Stimulated activated CD8-positive, alpha-beta memory T cell treated with anti-CD3 and anti-CD28 coated beads, Interleukin-7, amount 100 ng/mL, for 24 hours (primary cell): ENCODE results near the gene MR1.

ENCODE experiments used
- DNase-seq: peaks from one replicate; pipeline ENCODE4 v3.0.0-alpha.2; 2020; ENCODE audit warnings: low read depth

The MR1 gene

DNA sequence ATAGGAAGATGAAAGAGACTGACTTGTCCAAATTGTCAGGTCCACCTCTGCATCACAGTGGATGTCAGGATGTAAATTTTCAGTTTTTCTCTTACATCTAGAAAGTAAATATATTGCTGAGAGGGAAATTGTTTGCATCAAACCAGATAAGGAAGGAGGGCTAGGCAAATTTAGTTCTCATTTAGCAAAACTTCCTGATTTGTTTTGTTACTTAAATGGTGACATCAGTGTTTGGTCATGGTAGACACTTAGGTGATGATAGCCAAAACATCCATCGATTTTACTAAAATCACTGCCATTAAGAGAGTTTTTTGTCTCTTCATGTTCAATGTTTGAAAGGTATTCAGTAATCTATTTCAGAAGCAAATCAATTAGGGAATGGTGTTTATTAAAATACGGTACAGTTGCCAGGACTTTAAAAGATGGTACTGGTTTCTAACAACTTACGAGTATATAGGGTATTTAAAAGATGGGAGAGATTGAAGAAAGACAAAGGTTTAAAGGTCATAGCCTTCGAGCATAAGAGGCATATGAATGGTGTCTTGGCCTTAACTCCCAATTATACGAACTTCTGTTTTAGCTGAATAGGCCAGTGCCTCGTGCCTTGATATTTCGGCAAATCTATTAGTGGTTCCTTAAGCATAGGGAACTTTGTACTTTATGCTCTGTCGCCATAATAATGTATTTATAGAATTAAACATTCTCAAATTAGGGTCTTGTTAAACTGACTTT, 57.7 kb downstream of the MR1 start:
- DNase-seq = no peak

DNA sequence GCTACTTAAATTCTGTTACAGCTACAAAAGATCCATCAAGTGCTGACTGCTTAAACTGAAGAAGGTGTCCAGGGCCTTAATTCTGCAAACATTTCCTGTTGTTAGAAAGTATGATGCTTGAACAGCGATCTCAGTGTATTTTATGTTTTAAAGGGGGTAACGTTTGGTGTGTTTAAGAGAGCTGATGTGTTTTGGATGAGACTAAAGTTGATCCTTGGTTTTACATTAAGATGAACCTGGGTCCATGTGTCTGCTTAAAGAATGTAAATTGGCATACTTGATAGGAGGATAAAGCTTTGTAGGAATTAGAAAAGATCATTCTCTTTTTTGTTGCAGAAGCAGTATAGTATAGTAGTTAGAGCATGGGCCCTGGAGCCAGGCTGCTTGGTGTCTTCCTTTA, 58.3 kb downstream of the MR1 start:
- DNase-seq = no peak

DNA sequence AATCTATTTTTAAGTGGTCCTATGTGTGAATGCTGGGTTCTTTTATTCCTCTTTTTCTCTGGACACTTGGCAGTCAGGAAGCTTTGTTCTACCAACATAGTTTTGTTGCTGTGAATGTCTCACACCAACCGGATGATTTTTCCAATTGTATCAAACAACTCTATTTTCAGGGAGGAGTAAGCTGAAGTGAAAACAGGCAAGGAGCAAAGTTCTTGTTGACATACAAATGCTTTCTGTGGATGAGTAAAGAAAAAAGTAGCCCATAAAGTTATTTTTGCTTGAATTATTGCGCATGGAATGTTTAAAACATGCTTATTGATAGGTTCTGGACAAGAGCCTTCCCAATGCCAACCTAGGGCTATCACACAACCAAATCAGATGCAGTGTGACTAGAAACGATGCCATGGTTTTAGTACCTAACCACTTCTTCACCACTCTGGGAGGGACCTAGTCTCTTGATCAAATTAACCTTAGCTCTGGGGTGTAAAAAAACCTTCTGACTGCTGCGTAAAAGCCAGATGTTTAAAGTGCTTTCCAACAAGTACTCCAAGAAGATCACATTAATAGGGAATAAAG, 59.2 kb downstream of the MR1 start:
- DNase-seq = no peak

DNA sequence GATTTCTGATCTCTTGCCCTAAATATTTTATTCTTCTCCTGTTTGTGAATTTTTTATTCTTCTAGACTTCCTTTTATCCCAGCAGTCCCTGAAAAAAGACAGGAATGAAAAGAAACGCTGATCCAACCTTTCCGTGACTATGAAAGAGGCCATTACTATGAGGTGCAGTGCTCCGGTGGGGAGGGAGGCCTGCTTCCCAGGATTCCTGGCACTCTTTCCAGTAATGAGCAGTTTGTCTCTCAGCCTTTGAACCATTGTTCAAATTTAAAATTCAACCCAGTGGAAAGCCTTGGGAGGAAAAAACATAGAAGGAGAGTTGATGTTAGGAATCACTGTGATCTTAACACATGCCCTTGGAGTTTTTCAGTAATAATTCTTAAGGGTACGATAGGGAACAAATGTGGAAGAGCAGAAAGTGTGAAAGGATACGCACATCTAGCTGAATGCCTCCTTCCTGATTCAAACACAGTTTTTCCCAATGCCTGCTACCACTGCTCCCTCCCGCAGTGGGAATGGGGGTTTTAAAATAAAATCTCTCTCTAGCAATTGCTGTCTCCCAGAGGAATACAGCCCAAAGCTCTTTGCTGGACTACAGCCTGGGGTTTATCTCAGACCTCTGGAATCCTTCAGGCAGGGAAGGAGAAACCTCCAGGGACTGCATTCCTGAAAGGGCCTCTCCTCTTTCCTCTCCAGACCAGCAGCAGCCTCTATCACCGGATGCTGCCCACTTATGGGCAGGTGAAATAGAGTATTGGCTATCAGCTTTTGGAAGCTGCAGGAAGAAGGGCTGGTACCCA, 60.8 kb downstream of the MR1 start:
- no peak for DNase-seq

DNA sequence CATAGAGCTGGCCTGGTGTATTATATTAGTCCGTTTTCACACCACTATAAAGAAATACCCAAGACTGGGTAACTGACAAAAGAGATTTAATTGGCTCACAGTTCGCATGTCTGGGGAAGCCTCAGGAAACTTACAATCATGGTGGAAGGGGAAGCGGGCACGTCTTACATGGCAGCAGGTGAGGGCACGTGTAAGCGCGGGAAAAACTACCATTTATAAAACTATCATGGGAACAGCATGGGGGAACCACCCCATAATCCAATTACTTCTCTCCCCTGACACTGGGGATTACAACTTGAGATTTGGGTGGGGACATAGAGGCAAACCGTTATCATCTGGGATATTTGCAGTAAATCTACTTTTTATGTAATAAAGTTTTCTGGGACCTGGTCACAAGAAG, 61.5 kb downstream of the MR1 start:
- DNase-seq = no peak

DNA sequence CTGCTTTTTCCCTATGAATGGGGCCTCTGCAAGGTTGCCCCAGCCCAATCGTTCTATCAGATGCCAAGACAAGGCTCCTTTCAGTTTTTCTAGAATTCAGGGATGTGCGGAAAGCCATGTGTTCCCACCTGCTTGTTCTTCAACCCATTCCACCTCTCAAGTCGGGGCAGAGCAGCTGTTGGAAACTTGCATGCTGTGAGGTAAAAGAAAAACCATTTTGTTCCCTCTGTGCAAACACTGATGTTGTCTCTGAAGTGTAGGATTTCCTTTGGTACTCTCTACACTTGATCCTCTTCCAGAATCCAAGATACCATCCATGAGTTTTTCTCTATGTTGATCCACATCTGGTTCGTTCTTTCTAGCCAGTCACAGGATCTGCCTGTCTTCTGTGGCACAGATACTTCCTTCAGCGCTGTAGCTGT, 62.0 kb downstream of the MR1 start:
- DNase-seq = no peak

DNA sequence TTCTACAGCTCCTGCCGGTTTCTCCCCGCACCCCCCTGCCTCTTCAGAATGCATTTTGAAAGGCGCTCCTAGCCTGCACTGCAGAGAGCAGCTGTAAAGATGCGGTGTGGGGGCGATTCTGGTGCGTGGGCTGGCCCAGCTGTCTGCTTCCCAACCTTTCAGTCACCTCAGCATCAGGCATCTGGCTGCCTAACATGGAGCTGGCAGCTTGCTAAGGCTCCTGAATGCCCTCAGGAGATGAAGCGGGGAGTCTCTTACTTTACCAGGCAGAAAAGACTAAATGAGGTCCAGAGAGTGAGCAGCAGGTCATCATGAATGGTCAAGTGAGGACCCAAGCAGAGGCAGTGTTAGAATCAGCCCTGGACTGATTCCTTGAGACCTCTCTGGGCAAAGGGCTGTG, 63.5 kb downstream of the MR1 start:
- no peak for DNase-seq

DNA sequence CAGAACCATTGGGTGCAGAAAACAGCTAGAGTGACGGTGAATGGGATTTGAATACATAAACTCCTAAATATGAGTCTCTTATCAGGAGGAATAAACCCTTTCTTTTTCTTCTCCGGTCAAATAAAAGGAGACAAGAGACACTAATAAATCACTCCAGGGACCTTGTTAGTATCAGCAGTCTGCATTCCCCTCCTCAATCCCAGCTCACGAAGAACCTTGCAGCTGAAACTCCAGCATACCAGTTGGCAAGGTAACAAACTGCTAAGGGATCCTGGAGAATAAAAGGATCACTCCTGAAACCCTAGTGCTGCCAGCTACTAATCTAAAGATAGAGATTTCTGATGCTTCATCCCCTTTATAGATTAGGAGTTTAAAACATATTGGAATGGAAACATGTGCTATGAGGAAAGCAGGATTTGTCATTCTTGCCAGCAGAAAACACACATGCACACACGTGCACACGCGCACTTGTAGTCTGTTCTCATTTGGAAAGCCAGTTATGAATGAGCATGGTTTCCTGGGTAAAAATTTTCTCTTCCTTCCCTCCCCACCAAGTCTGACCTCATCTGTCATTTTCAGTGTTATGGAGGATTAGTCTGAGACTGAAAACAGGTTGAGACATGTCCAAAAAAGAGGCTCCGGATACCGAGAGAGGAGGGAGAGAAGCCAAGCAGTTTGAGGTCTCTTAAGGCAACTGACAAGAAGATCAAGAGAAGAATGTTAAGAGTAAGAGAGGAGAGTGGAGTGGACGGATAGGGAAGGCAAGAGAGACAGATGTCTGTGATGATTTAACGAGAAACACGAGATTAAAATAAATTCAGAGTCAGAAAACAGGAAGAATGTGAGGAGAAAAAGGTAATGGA, 65.6 kb downstream of the MR1 start:
- no peak for DNase-seq

DNA sequence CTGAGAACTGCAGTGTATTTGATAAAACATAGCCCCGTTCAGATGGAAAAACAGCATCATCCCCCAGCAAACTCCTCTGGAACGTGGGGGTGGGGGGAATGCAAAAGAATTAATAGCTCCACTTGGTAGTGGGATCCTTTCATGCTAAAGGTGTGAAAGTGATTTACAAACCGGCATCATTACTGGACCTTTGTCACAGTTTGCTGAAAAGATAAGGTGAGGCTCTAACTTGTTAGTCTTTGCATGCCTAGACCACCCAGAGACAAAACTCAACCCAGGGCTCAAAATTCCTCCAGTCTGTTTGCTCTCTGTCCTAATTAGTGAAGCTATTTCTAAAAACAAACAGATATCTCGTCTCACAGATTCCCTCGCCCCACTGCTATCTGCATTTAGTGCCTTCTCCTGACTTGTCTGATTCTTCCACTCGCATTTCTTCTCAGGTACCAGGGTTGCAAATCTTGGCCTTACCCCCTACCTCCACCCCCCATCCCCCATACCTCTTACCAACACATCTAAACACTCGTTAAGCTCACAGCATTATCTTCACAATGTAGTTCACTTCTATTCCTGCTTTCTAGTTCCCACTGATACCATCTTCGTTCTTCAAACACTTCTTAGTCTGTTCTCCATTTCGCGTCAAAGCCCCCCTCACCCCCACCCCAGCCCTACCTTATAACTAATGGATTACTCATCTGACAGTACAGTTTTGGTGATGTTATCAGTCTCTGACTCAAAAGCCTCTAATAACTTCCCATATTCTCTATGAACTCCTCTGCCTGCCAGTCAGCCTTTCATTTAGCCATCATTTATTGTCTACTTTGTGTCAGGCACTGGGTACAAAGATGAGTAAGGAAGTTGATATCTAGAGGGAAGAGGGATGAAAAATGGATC, 66.5 kb downstream of the MR1 start:
- DNase-seq = no peak

DNA sequence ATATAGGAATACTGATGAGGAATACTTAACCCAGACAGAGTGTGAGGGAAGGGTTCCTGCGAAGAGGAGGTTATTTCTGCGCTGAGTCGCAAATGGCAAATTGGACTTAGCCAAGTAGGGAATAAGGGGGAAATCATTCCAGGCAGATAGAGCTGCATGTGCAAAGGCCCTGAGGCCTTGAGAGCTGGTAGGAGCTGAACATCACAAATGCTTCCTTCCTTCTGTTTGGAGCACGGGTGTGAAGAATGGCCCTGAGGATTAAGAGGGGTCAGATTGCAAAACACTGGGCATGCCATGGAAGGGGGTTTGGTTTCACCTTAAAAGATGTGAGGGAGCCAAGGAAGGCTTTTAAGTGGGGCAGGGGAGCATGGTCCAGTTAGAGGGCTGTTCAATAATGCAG, 67.2 kb downstream of the MR1 start:
- no peak for DNase-seq

DNA sequence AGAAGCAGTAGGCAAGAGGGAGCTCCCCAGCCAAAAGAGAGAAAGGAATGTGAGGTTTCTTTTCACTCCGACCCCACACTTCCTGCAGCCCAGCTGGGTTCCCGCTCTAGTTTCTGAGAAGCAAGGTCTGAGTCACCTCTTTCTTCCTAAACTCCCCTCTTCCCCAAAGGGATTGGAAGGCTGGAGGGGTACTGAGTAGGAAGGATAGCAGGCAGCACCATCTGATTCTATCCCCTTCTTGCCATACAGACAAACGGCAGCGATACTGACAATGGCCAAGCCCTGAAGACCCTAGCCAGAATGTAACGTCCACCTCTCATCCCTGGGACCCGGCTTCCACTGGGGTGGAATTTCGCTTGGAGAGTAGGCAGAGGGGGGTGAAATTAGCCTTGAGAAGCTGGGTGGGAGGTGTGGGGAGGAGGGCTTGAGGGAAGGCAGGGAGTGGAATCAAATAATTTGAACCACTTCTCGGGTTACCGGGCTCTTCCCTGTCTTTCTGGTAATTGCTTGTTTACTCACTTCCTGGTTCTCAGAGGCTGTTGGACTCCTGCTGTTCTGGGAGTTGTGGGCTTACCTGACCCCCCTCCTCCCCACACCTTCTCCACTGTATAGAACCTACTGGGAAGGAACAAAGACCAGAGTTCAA, 67.9 kb downstream of the MR1 start:
- DNase-seq = no peak

DNA sequence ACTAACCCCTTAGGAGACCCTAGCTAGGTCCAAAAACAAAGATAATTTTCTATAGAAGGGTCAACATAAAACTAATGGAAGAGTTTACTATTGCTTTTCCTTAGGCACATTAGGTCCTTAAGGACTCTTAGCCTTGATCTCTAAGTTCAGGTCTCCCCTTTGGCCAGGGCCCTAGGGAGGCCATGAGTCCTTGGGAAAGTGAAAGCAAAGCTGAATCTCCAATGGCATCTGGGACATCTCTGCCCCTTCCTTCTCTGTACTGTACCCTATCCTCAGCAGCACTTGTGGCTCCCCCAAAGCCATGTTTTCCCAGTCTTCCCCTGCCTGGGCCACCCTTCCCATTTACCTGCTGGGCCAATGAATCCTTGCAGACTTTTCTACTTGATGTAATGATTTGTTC, 69.1 kb downstream of the MR1 start:
- DNase-seq = no peak

DNA sequence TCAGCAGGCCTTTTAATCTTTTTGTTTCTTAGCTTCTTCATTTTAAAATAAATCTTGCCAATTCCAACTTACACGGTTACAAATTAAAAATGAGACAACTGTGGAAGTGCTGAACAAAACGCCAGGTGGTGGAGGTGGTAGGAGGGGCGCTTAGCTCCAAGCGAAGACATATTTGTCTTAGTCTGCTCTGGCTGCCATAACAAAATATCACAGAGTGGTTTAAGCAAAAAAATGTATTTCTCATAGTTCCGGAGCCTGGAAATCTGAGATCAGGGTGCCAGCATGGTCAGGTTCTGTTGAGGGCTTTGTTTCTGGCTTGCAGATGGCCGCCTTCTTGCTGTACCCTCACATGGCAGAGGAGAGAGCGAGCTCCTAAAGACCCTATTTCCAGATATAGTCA, 69.6 kb downstream of the MR1 start:
- DNase-seq = no peak

DNA sequence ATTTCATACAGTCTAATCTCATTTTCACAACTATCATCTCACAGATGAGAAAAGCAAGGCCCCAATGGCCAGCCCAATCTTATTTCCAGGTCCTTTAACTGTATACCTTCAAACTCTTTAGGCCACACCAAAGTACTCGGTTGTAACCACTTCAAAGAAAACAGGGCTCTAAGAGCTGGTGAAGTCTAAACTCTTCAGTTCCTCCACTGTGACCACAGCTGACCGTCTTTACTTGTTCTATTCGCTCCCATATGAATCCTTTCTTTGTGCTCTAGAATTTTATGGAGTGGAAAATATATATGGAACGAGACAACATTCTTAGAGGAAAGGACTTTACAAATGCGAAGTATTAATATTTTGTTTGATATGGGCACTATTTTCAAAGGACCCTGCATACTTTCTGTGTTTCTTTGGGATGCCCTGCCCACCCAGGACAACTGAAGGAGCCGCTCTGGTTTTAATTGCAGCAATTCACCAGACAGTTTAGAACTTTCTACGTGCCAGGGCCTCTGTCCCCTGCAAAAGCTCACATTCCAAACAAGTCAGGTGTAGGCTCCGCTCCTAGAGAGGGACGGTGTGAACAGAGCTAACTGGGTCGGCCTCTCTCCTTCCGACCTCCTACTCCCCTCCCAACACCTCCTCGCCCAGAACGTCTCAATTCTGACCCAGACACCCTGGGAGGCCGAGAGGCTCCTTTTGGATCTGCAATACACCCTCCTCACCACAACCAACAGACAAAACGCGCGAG, 70.4 kb downstream of the MR1 start:
- no peak for DNase-seq

DNA sequence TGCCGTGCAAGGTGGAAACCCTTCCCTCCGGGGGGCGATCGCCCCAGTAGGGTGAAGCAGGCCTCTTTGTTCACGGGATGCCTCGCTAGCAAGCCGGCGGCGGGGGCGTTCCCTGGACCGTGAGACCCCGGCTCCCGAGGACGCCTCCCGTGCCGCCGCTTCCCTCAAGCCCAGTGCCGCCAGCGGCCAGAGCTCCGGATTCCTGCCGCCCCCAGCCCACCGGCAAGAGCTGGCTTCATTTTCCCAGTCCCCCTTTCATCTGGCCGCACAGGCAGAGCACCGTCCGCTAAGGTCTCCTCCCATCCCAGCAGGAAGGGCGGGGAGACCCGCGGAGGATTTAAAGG, 71.0 kb downstream of the MR1 start:
- no peak for DNase-seq

DNA sequence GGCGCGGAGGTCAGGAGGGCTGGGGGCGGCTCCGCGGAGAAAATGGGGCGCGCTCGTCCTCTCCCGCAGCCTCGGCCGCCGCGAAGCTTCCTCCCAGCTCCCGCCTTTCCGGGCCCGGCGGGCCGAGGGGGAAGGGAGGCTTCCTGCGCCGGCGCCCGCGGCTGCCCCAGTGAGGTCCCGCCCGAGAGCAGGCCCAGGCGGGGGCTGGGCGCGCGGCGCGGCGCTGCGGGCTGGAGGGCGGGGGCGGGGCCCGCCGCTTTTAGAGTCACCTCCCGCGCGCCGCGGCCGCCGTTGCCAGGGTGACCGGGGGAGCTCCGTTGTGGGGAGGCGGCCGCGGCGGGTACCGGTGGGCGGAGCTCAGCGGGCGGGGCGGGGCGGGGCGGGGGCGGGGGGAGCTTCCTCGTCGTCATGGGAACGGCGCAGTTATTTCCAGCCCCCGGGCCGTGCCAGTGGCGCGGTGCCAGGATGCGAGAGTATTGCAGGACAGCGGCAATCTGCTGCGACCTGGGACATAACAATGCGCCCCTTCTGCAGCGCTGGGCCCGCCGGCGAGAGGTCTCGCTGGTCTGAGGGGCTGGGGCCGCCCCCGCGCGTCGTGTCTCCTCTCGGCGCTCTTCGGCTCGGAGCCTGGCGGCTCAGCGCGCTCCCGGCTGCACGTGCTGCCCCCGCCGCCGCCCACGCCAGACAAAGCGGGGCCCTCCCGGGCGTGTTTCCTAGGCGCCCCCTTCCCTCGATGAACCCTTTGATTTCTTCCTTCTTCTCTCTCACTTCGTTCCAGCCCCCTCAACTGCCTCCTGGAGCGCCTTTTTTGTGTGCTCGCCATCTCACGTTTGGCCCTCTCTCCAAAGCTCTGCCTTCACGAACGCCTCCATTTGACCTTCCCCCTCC, 71.6 kb downstream of the MR1 start:
- DNase-seq = peak; percentile 82

DNA sequence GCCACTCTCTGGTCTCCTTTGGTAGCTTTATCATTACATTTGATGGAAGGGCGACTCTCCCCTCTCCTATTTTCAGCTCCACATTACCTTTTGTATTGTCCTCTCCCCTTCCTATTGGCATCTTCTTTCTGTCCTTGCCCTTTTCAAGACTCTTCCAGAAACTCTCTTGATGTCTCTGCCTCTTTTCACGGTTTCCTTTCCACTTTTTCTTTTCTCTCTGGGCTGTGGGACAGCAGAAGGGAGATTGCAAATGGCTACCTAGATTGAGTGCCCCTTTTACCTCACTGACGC, 72.2 kb downstream of the MR1 start:
- DNase-seq = no peak

DNA sequence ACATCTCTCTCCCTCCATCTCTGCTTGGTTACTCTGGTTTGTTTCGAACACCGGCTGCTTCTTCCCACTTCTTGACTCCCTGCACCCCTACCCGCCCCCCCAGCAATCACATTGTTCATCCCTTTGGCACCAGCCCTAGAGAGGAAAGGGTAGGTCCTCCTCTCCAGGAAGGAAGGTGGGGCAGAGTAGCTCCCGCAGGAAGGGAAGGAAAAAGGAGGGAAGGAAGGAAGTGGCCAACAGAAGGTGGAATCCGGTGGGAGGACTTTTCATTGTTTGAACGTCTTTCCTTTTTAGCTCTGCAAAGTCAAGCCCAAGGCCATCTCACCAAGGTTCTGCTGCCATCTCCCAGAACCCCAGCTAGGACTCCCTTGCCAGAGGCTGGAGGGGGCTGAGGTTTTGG, 72.7 kb downstream of the MR1 start:
- DNase-seq = no peak

DNA sequence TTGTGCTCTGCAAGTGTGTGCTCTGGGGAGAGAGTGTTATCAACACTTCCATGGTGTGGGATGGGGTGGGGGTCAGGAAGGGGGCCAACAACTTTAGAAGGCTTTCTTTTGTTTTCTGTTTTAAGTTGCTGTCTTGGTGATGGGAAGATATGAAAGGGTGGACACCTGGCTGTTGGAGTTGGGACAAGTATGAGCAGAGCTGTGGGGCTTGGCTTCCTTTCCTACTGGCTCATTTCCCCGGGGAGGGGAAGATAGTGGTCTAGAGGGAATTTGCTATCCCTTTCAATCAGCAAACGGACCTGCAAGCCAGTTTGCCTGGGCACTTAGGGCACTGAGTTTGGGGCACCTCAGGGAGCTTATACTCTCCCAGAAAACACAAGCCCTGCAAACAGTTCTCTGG, 73.9 kb downstream of the MR1 start:
- DNase-seq = no peak
